GM12875 (cell line): Measurements from ENCODE around the gene GAL3ST3.

Experiments
- H3K4me3 ChIP-seq: one replicate; pipeline ENCODE4 v1.5.1; 2011; ENCODE audit warnings: low read depth, low read length, control low read depth
- TF ChIP-seq, protein P1 (sequence below): IDR thresholded peaks from 2 replicates; pipeline ENCODE4 v1.5.1; 2011; ENCODE audit warnings: low read depth, mild to moderate bottlenecking, control low read depth, inconsistent platforms, low read length, moderate library complexity, borderline replicate concordance; ENCODE audit not compliant: insufficient read depth

Gene GAL3ST3

DNA sequence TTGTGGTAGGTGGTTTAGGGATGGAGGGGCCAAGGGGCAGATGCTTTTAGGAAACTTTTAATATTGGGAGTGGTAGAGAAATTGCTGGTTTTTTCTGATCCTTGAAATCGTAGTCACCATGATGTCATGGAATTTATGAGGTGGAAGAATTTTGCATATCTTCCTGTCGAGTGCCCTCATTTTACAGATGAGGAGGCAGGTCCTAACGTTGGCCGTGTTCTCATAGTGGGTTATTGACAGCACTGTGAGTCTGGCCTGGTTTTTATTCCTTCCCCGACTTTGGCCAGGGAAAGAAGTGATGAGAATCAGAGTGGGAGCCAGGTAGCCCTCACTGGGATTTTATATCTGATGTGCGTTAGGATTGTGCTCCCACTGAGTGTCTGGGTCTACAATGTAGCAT lies 12.3 kb upstream of the GAL3ST3 start:
- no peak overlapping the region for H3K4me3 ChIP-seq
- TF ChIP-seq, protein P1, sequence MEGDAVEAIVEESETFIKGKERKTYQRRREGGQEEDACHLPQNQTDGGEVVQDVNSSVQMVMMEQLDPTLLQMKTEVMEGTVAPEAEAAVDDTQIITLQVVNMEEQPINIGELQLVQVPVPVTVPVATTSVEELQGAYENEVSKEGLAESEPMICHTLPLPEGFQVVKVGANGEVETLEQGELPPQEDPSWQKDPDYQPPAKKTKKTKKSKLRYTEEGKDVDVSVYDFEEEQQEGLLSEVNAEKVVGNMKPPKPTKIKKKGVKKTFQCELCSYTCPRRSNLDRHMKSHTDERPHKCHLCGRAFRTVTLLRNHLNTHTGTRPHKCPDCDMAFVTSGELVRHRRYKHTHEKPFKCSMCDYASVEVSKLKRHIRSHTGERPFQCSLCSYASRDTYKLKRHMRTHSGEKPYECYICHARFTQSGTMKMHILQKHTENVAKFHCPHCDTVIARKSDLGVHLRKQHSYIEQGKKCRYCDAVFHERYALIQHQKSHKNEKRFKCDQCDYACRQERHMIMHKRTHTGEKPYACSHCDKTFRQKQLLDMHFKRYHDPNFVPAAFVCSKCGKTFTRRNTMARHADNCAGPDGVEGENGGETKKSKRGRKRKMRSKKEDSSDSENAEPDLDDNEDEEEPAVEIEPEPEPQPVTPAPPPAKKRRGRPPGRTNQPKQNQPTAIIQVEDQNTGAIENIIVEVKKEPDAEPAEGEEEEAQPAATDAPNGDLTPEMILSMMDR: no peak

DNA sequence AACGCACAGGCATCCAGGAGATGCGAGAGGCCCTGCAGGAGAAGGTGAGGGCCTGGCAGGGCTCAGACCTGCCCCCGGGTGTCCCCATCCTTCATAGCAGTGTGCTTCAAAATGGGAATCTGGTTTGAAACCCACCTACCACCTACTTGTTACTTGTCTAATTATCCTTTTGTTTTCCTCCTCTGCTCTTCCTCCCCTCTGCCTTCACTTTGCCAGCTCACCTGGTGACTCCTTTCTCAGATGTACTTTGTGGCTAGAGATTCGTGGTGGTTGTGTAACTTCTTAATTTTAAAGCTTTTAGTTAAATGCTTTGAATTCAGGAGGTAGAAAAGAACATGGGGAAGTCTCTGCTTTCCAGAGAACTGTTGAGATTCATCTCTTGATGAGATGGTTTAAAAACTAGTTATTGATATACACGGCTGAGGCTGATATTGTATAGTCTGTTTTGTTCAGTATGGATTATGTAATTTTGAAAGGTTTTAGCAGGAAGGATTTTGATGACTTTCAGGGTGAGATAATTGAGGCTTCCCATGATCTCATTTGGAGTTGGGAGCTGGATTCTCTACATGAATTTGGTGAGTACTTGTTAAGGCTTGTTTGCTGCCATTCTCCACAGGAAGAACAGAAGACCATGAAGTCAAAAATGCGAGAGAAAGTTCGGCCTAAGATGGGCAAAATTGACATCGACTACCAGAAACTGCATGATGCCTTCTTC lies 11.2 kb upstream of the GAL3ST3 start:
- no peak overlapping the region for H3K4me3 ChIP-seq
- TF ChIP-seq, protein P1: no peak

DNA sequence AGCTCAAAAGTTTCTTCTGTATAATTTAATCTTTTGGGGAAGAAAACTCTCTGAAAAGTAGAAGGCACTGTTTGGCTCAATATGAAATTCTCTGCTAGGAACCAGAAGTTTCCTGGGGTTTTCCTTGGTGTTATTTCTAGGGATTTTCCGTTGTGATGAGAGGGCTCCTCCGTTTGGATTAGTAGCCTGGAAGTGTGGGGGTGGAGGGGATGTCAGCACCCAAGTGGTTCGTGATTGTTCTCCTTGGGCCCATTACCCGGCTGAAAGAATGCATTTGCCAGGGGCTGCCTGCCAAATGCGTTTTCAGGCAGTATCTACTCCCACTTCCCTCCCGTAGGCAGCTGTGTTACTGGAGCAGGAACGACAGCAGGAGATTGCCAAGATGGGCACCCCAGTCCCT lies 7.5 kb upstream of the GAL3ST3 start:
- no peak overlapping the region for H3K4me3 ChIP-seq
- TF ChIP-seq, protein P1: no peak

GRCh38 chr11:66055021-66055420 lies 6.1 kb upstream of the GAL3ST3 start:
- no peak overlapping the region for H3K4me3 ChIP-seq
- TF ChIP-seq, protein P1: no peak

DNA sequence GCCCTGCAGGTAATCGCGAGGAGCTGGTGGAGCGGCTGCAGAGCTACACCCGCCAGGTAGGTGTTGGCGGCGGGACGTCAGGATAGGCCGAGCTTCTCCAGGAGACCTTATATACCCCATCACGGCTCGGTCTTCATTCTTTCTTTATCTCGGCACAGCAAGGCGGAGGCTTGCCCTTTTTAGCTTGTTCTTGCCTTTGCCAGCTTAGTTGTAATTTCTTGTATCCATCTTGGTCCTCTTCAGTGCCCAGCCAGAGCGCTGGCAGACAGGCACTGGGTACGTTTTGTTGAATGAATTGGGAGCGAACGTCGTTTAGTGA lies 3.7 kb upstream of the GAL3ST3 start:
- H3K4me3 ChIP-seq: peak overlapping the region; percentile 96
- TF ChIP-seq, protein P1: no peak

GRCh38 chr11:66051766-66052663 lies 3.1 kb upstream of the GAL3ST3 start, which contains the start of gene SF3B2:
Gene SF3B2, plus strand, starts transcription at chr11:66052364. Its CDS starts 21 bp downstream, at chr11:66052385.
- TF ChIP-seq, protein P1: no peak
- peak within 1 kb of the TSS; percentile 96 for H3K4me3 ChIP-seq

DNA sequence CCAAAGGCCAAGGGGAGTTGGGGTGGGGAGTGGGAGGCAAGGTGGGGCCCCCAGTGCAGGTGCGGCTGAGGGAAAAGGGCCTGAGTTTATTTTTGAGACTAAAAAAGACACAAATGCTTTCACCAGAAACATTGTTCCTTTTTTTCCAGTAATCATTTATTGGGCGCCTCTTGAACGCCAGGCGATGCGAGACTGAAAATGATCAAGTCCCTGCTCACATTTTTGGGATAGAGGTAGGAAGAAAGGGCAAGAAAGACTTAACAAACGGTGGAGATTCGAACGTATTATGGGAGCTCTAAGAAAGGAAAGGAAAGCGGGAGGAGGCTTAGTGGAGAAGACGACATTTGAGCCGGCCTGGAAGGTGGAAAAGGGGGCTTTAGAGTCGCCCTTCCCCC lies 2.4 kb upstream of the GAL3ST3 start:
- TF ChIP-seq, protein P1: no peak
- H3K4me3 ChIP-seq: peak overlapping the region; percentile 63
